GM12878 (cell line): ENCODE data around the gene TPP2. TPM values are rescaled to one million over a fixed set of nuclear protein-coding genes. Genes with fewer than 3 reads are reported as not detected.

Experiments used
- CBX3 ChIP-seq: fragments of 200-600 bp; sonication (generic); IDR thresholded peaks from 2 replicates; pipeline ENCODE4 v1.6.1; 2016; ENCODE audit warnings: low read depth, borderline replicate concordance
- CEBPB ChIP-seq, 2 experiments: fragments of 150-350 bp in 1 of 2; IDR thresholded peaks; 2 replicates each; pipeline ENCODE4 v1.6.1; 2012 to 2014; ENCODE audit warnings: low read depth in 2 of 2, low read length in 2 of 2, borderline replicate concordance in 1 of 2, inconsistent platforms in 1 of 2
- EED ChIP-seq: sonication (generic); IDR thresholded peaks from 2 replicates; pipeline ENCODE4 v1.6.1; 2016; ENCODE audit warnings: antibody characterized with exemption, low read depth
- EP300 ChIP-seq, 2 experiments: fragments of 150-350 bp in 1 of 2; IDR thresholded peaks; 2 replicates each; pipeline ENCODE4 v1.6.1; 2011 to 2012; ENCODE audit warnings: low read depth in 2 of 2, low read length in 2 of 2, borderline replicate concordance in 1 of 2, improper control_type of control experiment in 1 of 2, inconsistent platforms in 1 of 2; ENCODE audit not compliant: control insufficient read depth in 1 of 2
- IRF4 ChIP-seq: IDR thresholded peaks from 2 replicates; pipeline ENCODE4 v1.6.1; 2011; ENCODE audit warnings: low read depth, low read length
- IRF5 ChIP-seq: fragments of 450-650 bp; IDR thresholded peaks from 2 replicates; pipeline ENCODE4 v1.6.1; 2017; ENCODE audit warnings: borderline replicate concordance
- NKRF ChIP-seq: fragments of 450-650 bp; conservative IDR thresholded peaks from 2 replicates; pipeline ENCODE4 v1.6.1; 2017; ENCODE audit warnings: mild to moderate bottlenecking, moderate library complexity
- NR2C1 ChIP-seq: fragments of 450-650 bp; IDR thresholded peaks from 2 replicates; pipeline ENCODE4 v1.6.1; 2017; ENCODE audit warnings: antibody characterized with exemption, mild to moderate bottlenecking, moderate library complexity
- PAX5 ChIP-seq: IDR thresholded peaks from 2 replicates; pipeline ENCODE4 v1.6.1; 2011; ENCODE audit warnings: low read depth, low read length, borderline replicate concordance
- POLR2AphosphoS2 ChIP-seq: IDR thresholded peaks from 2 replicates; pipeline ENCODE4 v1.6.1; 2011; ENCODE audit warnings: low read depth, mild to moderate bottlenecking, low read length, improper control_type of control experiment, moderate library complexity
- polyA plus RNA-seq, 11 experiments: library from polyadenylated mRNA; depleted of rRNA in 4 of 11; unstranded in 6 of 11; stranded (reverse) in 5 of 11; fragments of >200 nt; fragmentation: Nextera tagmentation in 4 of 11; fragmentation: Illumina TruSeq in 1 of 11; extraction: Ambion mirVana in 4 of 11; extraction: Trizol in 1 of 11; gene quantifications; 1 replicate in 1 of 11; 2 replicates in 10 of 11; pipeline versions ENCODE4 v1.2.1 to v1.2.3, GENCODE V29; 2011 to 2016; ENCODE audit warnings: inconsistent platforms in 2 of 11, missing spikeins in 2 of 11, low read depth in 1 of 11
- total RNA-seq, 4 experiments: library from RNA; depleted of rRNA in 3 of 4; stranded (reverse); fragments of >200 nt in 3 of 4; fragmentation: Illumina TruSeq in 1 of 4; extraction: Trizol in 1 of 4; gene quantifications; 2 replicates each; pipeline versions ENCODE4 v1.2.1 to v1.2.3, GENCODE V29; 2013 to 2021
- TF ChIP-seq, protein P1 (sequence below): fragments of 150-350 bp; IDR thresholded peaks from 2 replicates; pipeline ENCODE4 v1.6.1; 2014; ENCODE audit warnings: mild to moderate bottlenecking, low read depth, low read length

Gene TPP2
- total and polyA plus RNA-seq, 10 of the 15 experiments (the other 5 are each of a cell fraction or from before 2014, with no cell fraction given): 18.4 to 82.3 (median 55.4) TPM

GRCh38 chr13:102651392-102651791 lies 54.6 kb downstream of the TPP2 start (continued):
- TF ChIP-seq, protein P1, sequence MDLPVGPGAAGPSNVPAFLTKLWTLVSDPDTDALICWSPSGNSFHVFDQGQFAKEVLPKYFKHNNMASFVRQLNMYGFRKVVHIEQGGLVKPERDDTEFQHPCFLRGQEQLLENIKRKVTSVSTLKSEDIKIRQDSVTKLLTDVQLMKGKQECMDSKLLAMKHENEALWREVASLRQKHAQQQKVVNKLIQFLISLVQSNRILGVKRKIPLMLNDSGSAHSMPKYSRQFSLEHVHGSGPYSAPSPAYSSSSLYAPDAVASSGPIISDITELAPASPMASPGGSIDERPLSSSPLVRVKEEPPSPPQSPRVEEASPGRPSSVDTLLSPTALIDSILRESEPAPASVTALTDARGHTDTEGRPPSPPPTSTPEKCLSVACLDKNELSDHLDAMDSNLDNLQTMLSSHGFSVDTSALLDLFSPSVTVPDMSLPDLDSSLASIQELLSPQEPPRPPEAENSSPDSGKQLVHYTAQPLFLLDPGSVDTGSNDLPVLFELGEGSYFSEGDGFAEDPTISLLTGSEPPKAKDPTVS: no peak
- TF ChIP-seq NKRF (no peak), PAX5 (no peak), IRF5 (no peak), CBX3 (no peak), IRF4 (no peak), EED (no peak), NR2C1 (no peak), EP300 (IDR thresholded peaks at IDR 0.05; ENCODE audit: borderline replicate concordance in 1 of 2, control insufficient read depth in 1 of 2, low read depth in 2 of 2, low read length in 2 of 2) (no peak), CEBPB (IDR thresholded peaks at IDR 0.05; ENCODE audit: borderline replicate concordance in 1 of 2, low read depth in 2 of 2, low read length in 2 of 2) (no peak), POLR2AphosphoS2 (no peak)
